Vagina (tissue), 2 donors: ENCODE results near the gene NPAS1.

Experiments
- CTCF ChIP-seq, 3 experiments: fragments of 450-650 bp in 2 of 3; fragments of 200-600 bp in 1 of 3; sonication (generic) in 1 of 3; IDR thresholded peaks; one replicate each; pipeline ENCODE4 v1.5.1; 2017 to 2019; ENCODE audit warnings: antibody characterized with exemption in 3 of 3, mild to moderate bottlenecking in 2 of 3, moderate library complexity in 2 of 3
- POLR2A ChIP-seq, 2 donors: fragments of 450-650 bp; IDR thresholded peaks; one replicate each; pipeline ENCODE4 v1.6.1; 2017; ENCODE audit warnings: antibody characterized with exemption in 2 of 2, mild to moderate bottlenecking in 2 of 2, moderate library complexity in 2 of 2
- POLR2AphosphoS5 ChIP-seq, 2 donors: sonication (generic); formaldehyde crosslinking; IDR thresholded peaks; one replicate each; pipeline ENCODE4 v1.9.0; 2017; ENCODE audit warnings: antibody characterized with exemption in 2 of 2, mild to moderate bottlenecking in 2 of 2, low read depth in 1 of 2; ENCODE audit not compliant: insufficient read depth in 1 of 2

DNA sequence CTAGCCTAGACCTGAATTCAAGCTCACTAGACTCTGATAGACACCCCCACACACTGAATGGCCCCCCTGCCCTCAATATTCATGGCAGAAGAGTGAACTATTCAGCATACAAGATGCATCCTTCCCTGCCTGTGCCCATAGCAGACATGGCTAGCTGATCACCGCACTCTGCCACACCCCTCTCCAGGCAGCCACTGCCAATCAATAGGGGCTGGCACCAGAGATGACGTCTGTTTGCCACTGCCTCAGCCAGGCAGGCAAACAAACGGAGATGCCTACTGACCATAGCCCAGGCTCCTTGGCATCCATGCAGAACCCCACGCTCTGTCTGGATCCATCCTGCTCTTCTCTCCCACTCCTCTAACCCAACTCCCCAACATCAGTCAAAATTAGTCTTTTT, 13.8 kb upstream of the NPAS1 start:
- TF ChIP-seq POLR2A (IDR thresholded peaks at IDR 0.05) (no peak), CTCF (IDR thresholded peaks at IDR 0.05) (no peak), POLR2AphosphoS5 (IDR thresholded peaks at IDR 0.05; ENCODE audit: insufficient read depth in 1 of 2, low read depth in 1 of 2) (no peak)
